KMS-11 (cell line): ENCODE measurements around the gene FRMD4A.

ENCODE experiments used
- H2AFZ ChIP-seq: fragments of 200-600 bp; sonication (generic); 2 replicates; pipeline ENCODE4 v1.6.1; 2016; ENCODE audit warnings: antibody characterized with exemption, mixed run types, low read depth
- H3K27ac ChIP-seq: fragments of 200-600 bp; sonication (generic); 2 replicates; pipeline ENCODE4 v1.6.1; 2016; ENCODE audit warnings: mild to moderate bottlenecking, mixed run types
- H3K27me3 ChIP-seq: fragments of 200-600 bp; sonication (generic); 2 replicates; pipeline ENCODE4 v1.6.1; 2017; ENCODE audit warnings: mild to moderate bottlenecking, low read depth, mixed run types, moderate library complexity; ENCODE audit not compliant: insufficient read depth
- H3K36me3 ChIP-seq: fragments of 200-600 bp; sonication (generic); 2 replicates; pipeline ENCODE4 v1.6.1; 2017; ENCODE audit warnings: mild to moderate bottlenecking, mixed run types; ENCODE audit not compliant: insufficient read depth
- H3K4me1 ChIP-seq: fragments of 200-600 bp; sonication (generic); 2 replicates; pipeline ENCODE4 v1.6.1; 2016; ENCODE audit warnings: mild to moderate bottlenecking, low read depth, mixed run types; ENCODE audit not compliant: poor library complexity, severe bottlenecking
- H3K4me2 ChIP-seq: fragments of 200-600 bp; sonication (generic); 2 replicates; pipeline ENCODE4 v1.7.0; 2016; ENCODE audit warnings: mild to moderate bottlenecking, mixed run types
- H3K4me3 ChIP-seq: fragments of 200-600 bp; sonication (generic); IDR thresholded peaks from 2 replicates; pipeline ENCODE4 v1.6.1; 2017; ENCODE audit warnings: low read depth, low read length, mixed read lengths; ENCODE audit not compliant: insufficient read depth
- H3K79me2 ChIP-seq: fragments of 200-600 bp; sonication (generic); 2 replicates; pipeline ENCODE4 v1.6.1; 2016; ENCODE audit warnings: low read depth, mixed run types; ENCODE audit not compliant: insufficient read depth
- H3K9ac ChIP-seq: fragments of 200-600 bp; sonication (generic); 2 replicates; pipeline ENCODE4 v1.6.1; 2016; ENCODE audit warnings: mild to moderate bottlenecking, mixed run types
- H4K20me1 ChIP-seq: fragments of 200-600 bp; sonication (generic); 2 replicates; pipeline ENCODE4 v1.6.1; 2016; ENCODE audit warnings: mild to moderate bottlenecking, mixed run types; ENCODE audit not compliant: insufficient read depth
- TF ChIP-seq, protein P1 (sequence below): fragments of 200-600 bp; sonication (generic); conservative IDR thresholded peaks from 2 replicates; pipeline ENCODE4 v1.6.1; 2017; ENCODE audit warnings: low read depth, mild to moderate bottlenecking, antibody characterized with exemption, low read length, moderate library complexity, mixed read lengths

FRMD4A gene

DNA sequence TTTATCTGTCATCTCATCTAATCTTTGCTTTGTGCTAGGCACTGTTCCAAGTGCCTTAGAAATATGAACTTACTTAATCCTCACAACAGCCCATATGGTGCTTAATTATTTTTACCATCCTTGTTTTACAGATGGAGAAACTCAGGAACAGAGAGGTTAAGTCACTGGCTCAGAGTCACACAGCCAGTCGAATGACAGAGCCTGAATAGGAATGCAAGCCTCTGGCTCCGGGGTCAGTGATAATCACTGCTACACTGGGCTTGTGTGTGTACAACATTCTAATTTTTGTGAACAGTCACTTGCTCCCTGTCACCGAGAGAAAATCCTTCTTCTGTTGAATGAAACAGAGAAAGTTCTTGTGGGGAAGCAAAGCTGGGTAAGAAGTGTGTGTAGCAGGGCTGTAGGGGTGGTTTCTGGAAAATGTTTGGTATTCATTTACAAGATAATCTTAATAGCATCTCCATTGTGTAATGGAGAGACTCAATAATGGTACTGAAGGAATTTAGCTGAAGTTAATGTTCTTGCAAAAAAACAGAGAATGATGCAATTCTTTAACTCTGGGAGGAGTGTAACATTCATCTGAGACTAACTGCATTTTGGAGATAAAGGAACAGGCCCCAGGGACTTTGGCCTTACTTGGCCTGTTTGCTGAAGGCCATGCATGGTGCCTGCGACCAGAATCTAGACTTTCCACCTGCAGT is 290.6 kb downstream of the FRMD4A start:
- TF ChIP-seq, protein P1, sequence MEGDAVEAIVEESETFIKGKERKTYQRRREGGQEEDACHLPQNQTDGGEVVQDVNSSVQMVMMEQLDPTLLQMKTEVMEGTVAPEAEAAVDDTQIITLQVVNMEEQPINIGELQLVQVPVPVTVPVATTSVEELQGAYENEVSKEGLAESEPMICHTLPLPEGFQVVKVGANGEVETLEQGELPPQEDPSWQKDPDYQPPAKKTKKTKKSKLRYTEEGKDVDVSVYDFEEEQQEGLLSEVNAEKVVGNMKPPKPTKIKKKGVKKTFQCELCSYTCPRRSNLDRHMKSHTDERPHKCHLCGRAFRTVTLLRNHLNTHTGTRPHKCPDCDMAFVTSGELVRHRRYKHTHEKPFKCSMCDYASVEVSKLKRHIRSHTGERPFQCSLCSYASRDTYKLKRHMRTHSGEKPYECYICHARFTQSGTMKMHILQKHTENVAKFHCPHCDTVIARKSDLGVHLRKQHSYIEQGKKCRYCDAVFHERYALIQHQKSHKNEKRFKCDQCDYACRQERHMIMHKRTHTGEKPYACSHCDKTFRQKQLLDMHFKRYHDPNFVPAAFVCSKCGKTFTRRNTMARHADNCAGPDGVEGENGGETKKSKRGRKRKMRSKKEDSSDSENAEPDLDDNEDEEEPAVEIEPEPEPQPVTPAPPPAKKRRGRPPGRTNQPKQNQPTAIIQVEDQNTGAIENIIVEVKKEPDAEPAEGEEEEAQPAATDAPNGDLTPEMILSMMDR = no peak
- no peak overlapping the region for H2AFZ ChIP-seq
- no peaks in the 10 kb centered on the region for H4K20me1 ChIP-seq
- H3K27me3 ChIP-seq = no peaks in the 10 kb centered on the region
- no peaks in the 10 kb centered on the region for H3K79me2 ChIP-seq
- H3K4me1 ChIP-seq = no peaks in the 10 kb centered on the region
- H3K9ac ChIP-seq = no peak overlapping the region
- H3K4me3 ChIP-seq = no peak overlapping the region
- no peak overlapping the region for H3K27ac ChIP-seq
- no peaks in the 10 kb centered on the region for H3K36me3 ChIP-seq
- H3K4me2 ChIP-seq = no peak overlapping the region

DNA sequence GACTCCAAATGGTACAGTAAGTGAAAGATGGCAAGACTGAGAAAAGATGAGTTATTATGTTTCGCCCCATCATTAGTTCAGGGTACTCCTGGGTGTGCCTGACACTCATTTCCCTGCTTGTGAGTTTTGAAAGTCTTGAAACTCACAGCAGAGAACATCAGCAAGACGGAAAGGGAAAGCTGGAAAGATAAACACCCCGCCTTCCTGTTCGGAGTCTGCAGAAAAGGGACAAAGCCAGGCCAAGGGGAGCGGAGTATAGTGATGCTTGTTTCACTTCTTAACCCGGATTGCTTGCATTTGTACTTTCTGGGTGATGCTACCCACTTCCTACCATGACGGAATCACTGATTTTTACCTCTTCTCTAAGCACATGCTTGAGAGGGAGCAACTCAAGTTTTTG is 294.5 kb downstream of the FRMD4A start:
- Histone ChIP-seq H3K9ac (no peak overlapping the region), H3K36me3 (no peaks in the 10 kb centered on the region), H3K4me1 (no peaks in the 10 kb centered on the region), H3K79me2 (no peaks in the 10 kb centered on the region), H3K4me2 (no peak overlapping the region), H3K4me3 (no peak overlapping the region), H4K20me1 (no peaks in the 10 kb centered on the region), H2AFZ (no peak overlapping the region), H3K27ac (no peak overlapping the region), H3K27me3 (no peaks in the 10 kb centered on the region)
- TF ChIP-seq, protein P1 = no peak

DNA sequence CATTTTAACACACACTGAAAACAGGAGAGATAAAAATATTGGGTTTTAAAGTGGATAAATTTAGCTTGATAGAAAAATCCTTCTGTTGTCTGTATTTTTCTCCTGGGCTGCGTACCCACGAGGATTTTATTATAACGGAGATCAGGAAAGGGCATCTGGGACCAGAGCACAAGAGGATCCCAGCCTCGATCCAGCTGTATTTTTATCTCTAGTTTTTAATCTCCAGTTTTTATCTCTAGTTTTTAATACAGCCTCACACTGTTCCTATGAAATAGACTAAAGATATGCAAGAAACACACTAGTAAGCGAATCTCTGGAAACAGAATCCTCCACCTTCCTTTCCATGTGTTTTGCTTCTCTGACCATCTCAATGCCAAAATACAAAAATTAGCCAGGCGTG is 295.2 kb downstream of the FRMD4A start:
- Histone ChIP-seq H3K9ac (no peak overlapping the region), H3K4me2 (no peak overlapping the region), H3K79me2 (no peaks in the 10 kb centered on the region), H3K4me3 (no peak overlapping the region), H4K20me1 (no peaks in the 10 kb centered on the region), H3K27me3 (no peaks in the 10 kb centered on the region), H3K36me3 (no peaks in the 10 kb centered on the region), H2AFZ (no peak overlapping the region), H3K4me1 (no peaks in the 10 kb centered on the region), H3K27ac (no peak overlapping the region)
- TF ChIP-seq, protein P1 = no peak

DNA sequence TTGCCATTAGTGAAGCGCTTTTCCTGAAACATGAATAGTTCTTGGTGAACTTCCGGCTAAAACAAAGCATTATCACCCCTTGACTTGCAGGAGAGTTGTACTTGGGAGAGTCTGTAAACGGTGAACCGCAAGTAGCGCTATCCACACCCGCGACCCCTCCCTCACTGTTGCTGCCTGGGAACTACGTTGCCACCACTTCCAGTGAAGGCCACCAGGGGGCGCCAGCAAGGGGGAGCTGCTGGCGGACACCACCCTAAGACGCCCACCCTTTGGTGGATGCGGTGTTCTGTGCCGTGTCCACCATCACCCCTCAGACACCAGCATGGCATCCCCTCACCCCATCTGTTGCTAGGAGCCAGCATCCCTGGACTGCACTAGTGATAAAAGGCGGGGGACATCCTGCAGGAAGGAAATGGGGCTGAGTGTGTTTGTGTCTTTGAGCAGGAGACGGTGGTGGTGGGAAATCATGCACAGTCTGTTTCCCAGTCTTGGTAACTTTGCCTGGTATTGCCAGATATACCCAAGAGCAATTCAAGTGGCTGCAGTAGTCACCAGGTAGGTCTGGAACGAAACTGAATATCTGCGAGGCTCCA is 298.2 kb downstream of the FRMD4A start:
- no peaks in the 10 kb centered on the region for H3K79me2 ChIP-seq
- H3K27me3 ChIP-seq = no peaks in the 10 kb centered on the region
- no peaks in the 10 kb centered on the region for H3K4me1 ChIP-seq
- no peak overlapping the region for H2AFZ ChIP-seq
- TF ChIP-seq, protein P1 = peak; percentile 72
- H3K4me3 ChIP-seq = no peak overlapping the region
- no peak overlapping the region for H3K4me2 ChIP-seq
- no peaks in the 10 kb centered on the region for H4K20me1 ChIP-seq
- no peaks in the 10 kb centered on the region for H3K36me3 ChIP-seq
- no peak overlapping the region for H3K9ac ChIP-seq
- no peak overlapping the region for H3K27ac ChIP-seq
